CD4-positive, alpha-beta T cell treated with Interleukin-17A for 1 hour (primary cell): ENCODE results near the gene DPF1.
"Not testable (repeated sequence)": the region's sequence is repeated elsewhere in the genome, so short reads cannot be mapped to it uniquely, and the experiment has no call there.

Experiments used
- DNase-seq: peaks from one replicate; pipeline ENCODE4 v3.0.0-alpha.2; 2020

Gene DPF1

GRCh38 chr19:38250428-38250820, 26.4 kb upstream of the DPF1 start:
- DNase-seq = no peak

GRCh38 chr19:38248421-38248820, 24.4 kb upstream of the DPF1 start:
- no peak for DNase-seq

- no peak for DNase-seq
These were observed 23.8 kb upstream of the DPF1 start for GRCh38 chr19:38247734-38248268.

- no peak for DNase-seq
These were observed 23.1 kb upstream of the DPF1 start for GRCh38 chr19:38247126-38247525.

GRCh38 chr19:38245826-38246498, 21.9 kb upstream of the DPF1 start:
- DNase-seq = no peak

- no peak for DNase-seq
These were observed 19.3 kb upstream of the DPF1 start for GRCh38 chr19:38243279-38243673.

GRCh38 chr19:38239816-38240215, 15.8 kb upstream of the DPF1 start:
- no peak for DNase-seq

- no peak for DNase-seq
These were observed 10.6 kb upstream of the DPF1 start for GRCh38 chr19:38234615-38235014.

- DNase-seq = peak; percentile 73
These were observed 9.8 kb upstream of the DPF1 start for GRCh38 chr19:38233740-38234251.

- no peak for DNase-seq
These were observed 7.9 kb upstream of the DPF1 start for GRCh38 chr19:38231918-38232317.

GRCh38 chr19:38230506-38231133, 6.6 kb upstream of the DPF1 start:
- DNase-seq = not testable (repeated sequence)

GRCh38 chr19:38229585-38230073, 5.6 kb upstream of the DPF1 start:
- peak; percentile 68 for DNase-seq

- DNase-seq = no peak
These were observed 4.7 kb upstream of the DPF1 start for GRCh38 chr19:38228491-38229439.

GRCh38 chr19:38228005-38228377, 4.0 kb upstream of the DPF1 start:
- DNase-seq = no peak

- no peak for DNase-seq
These were observed 3.4 kb upstream of the DPF1 start for GRCh38 chr19:38227287-38228004.

- DNase-seq = not testable (repeated sequence)
These were observed 819 bp upstream of the DPF1 start for GRCh38 chr19:38224863-38225218.

GRCh38 chr19:38223617-38224013, 407 bp downstream of the DPF1 start:
- no peak for DNase-seq

- no peak for DNase-seq
These were observed 901 bp downstream of the DPF1 start for GRCh38 chr19:38223119-38223523.

- DNase-seq = no peak
These were observed 1.8 kb downstream of the DPF1 start for GRCh38 chr19:38221919-38222830.

- DNase-seq = no peak
These were observed 2.6 kb downstream of the DPF1 start for GRCh38 chr19:38221421-38221820.

- DNase-seq = no peak
These were observed 4.8 kb downstream of the DPF1 start for GRCh38 chr19:38219221-38219620.
